GM18498 (cell line): ENCODE measurements around the gene DERL3.

ENCODE experiments used
- ATAC-seq: cut with Tn5 transposase; IDR thresholded peaks from one replicate; pipeline ENCODE4 v1.9.1; 2021; ENCODE audit warnings: mild to moderate bottlenecking, moderate library complexity; ENCODE audit not compliant: unreplicated experiment

DERL3 gene

DNA sequence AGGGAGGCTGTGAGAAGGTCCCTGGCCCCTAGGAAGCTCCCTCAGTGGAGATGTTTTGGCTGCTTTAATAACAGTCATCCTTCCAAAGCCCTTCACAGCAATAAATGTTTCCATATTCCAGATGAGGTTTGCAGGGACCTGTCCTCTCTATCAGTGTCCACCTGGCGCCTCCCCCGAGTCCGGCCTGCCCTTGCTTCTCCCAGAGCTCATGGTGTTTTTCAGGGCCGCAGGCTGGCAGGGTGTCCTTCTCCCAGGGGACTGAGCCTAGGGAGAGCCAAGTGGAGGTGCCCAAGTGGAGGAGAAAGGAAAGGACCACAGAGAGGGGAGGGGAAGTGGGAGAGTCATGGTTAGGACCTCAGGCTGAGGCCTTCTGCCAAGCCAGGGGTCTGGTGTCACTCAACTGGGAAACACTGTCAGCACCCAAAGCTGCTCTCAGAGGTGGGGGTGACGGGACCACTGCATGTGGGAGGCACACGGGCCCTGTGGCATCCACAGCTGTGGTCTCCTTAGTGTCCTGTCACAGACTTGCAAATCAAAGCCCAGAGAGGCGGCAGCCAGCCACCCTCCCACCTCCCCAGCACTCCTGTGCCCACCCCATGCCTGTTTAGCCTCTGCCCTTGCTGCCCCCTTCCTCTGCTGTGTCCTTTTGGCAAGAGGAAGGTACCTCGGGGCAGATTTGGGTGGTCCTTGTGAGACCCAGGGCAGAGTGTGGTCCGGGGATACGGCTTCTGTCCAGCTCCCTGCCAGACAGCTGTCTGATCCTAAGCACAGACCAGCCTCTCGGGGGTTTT is 6.4 kb downstream of the DERL3 start:
- no peak for ATAC-seq

DNA sequence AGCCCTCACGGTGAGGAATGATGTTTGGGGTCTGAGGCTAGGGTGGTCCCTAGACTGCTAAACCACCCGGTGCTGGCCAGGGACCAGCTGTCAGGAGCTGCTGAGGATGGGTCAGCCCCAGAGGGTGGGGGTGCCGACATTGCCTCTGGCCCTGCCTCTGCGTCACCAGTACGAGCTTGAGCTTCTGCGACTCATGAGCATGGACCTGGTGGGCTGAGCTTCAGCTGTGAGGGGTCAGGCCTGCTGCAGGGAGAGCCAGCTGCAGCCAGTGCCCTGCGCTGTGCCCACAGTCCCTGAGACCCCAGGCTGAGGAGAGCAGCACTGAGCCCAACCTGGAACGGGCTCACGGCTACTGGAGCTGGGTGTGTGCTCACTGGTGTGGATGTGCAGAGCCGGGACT is 7.0 kb downstream of the DERL3 start:
- no peak for ATAC-seq

DNA sequence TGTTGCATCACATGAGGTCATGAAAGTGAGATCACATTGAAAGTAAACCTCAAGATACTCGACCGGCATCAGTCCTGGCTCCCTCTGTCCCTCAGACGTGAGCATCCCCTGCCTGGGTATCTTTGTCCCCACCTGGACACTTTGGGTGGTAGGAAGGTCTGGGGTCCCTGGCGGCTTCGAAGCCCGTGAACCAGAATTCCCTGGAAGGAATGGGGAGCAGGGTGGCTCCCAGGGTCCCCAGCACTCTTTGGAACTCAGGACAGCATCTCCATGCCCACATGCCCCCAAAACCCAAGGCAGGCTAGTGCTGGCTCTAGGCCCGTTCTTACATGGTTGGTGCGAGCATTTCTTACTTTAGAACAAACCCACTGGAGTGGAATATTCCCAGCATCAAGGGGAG is 7.5 kb downstream of the DERL3 start:
- no peak for ATAC-seq

DNA sequence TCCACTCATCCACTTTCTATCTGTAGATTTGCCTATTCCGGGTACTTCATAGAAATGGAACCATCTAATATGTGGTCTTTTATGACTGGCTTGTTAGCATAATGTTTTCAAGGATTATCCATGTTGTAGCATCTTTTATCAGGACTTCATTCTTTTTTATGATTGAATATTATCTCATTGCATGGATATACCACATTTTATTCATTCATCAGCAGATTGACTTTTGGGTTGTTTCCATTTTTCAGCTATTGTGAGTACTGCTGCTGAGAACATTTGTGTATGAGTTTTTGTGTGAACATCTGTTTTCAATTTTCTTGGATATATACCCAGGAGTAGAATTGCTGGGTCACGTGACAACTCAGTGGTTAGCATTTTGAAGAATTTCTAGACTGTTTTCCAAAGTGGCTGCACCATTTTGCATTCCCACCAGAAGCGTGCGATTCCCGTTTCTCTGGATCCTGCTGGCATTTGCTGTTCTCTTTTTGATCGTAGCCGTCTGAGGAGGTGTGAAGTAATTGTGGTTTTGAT is 8.9 kb downstream of the DERL3 start:
- ATAC-seq, result no peak

DNA sequence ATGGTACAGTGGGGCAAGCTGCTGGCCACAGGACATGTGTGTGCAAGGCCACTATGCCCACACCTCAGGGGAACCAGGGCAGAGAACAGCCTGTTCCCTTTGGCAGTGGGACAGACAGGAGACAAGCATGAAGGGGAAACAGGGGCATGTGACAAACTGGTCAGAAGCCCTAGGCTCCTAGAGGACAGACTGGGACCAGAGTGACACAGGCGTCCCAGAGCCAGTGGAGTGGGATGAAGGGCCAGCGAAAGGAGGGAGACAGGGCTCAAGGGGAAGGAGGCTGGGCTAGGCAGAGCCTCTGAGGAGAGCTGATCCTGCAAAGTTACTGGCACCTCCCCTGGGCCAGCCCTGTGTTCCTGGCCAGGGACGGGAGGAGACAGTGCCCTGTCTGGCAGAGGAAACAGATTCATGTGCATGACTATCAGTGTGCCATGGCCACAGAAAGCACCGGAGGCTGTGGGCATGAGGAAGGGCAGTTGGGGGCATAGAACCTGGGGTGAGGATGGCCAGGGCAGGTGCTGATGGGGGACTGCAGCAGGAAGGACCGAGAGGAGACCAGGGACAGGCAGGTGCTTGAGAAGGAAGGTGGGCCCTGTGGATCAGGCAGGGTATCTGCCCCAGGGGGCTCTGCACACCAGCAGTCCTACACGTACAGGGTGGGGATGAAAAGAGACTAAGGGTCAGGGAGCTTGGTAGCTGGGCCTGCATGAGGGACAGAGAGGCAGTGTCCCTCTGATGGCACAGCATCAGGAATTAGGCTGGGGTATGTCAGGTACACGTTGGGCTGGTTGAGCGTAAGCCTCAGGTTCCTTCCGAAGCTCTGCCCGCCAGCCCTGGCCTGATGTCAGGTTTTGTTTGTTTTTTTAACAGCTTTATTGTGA is 9.8 kb downstream of the DERL3 start:
- ATAC-seq, result no peak

DNA sequence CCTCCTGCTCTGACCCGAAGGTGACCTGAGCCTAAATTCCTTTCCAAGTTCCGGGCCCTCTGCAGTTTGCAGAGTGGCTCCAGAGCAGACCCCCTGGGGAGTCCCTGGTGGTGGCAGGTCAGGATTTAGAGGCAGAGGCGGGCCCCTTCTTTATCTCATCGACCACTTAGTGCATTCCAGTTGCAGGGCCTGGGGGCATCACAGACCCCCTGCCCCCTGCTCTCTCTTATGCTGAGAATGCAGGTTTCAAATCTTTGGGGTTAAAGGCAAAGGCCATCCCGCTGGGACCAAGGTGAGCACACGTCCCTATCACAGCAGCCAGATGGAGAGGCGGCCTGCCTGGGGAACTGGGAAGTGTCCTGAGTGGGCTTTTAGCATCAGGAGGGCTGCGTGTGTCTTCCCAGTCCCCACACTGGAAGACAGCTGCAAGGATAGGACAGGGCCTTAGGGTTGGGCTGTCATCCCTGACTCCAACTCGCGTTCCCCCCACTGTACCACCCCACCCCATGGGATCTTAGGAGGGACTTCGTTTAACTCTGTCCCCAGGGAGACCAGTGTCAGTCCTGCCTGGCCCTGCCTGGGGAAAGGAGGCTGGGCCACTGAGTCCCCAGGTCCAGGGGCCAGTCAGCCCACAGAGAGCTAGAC is 11.3 kb downstream of the DERL3 start:
- ATAC-seq, result no peak

DNA sequence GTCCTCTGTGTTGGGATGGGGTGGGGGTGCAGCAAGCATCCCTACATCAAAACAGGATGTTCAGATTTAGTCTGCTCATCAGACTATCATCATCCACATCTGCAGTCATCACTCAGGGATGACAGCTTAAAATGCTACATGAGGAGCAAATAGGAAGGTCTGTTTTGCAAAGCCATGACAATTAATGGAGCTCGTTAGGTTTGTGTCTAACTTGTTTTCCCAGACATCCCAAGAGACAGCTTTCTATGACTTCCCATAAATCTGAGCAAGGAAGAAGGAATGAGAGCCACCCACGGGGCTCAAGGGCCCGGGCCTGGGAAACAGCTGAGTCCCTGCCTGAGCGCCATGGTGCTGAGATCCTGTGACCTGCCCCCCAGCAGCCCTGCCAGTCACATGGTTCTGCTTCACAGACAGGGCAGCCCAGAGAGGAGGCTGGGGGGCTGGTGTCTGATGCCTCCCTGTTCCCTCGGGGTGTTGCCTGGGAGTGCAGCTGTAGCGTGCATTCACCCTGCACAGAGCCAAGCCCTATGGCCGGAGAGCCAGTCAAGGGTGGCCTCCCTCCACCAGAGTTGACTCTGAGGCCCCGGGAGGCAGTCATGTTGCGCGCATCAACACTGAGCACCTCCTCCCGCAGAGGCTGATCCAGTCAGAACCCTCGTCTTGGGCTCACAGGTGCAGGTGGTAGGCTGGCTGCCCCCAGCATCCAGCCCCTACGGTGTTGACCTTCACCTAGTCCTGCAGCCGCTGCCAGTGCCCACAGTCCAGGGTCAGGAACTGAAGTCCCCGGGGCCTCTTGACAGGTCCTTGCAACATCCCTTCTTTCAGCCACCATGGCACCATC is 12.1 kb downstream of the DERL3 start:
- ATAC-seq, result no peak

DNA sequence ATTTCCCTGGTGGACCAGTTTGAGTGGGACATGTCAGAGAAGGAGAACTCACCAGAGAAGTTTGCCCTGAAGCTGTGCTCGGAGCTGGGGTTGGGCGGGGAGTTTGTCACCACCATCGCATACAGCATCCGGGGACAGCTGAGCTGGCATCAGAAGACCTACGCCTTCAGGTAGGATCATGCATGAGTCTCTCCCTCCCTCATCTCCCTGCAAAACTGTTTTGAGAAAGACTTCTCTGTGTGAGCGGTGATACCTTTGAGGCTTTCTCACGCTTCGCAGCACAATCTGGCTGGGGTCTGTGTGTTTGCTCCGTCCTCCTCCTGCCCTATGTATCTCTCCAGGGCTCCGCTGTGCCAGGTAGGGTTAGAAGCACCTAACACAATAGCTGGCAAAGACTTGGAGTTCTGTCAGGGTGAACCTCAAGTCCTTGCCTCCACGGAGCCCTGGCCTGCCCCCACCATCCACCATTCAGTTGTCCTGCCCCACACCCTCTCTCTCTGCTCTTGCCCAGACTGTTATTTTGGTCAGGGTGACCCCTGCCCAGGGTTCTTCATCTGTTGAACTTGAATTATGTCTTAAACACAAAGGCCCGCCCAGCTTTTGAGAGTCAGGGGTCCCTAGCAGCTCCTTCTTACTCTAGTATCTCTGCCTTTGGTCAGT is 13.4 kb downstream of the DERL3 start:
- no peak for ATAC-seq

DNA sequence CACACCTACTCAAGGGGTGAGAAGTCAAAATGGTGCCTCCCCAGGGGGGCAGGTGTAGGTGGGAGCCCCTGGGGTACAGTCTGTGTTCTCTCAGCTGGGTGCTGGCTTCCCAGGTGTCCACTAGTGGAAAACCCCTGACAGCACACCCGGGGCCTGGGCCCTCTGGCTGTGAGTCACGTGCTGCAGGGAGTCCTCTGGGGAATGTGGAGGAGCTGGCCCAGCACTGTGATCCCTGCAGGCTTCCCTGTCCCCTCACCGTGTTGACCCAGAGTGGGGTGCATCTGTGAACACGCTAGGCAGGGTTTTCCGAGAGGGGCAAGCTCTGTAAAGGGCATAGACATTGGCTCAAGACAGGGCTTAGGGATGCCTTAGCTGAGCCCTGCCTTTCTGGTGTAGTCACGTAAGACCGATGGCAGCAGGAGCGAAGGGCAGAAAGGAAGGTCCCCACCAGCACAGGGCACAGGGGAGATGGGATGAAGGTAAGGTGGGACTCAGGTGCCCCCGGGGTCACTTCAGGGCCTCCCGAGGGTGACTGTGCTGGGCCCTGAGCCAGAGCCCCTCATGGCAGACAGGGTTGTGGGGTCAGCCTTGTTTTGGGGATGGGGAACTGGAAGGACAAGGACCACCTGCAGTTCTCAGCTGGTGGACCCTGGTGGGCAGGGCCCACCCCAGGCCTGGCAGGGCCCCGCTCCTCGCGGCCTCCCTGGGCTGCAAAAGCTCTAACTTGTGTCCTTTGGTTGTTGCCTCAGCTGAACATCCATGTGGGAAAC is 14.1 kb downstream of the DERL3 start:
- ATAC-seq, result no peak

DNA sequence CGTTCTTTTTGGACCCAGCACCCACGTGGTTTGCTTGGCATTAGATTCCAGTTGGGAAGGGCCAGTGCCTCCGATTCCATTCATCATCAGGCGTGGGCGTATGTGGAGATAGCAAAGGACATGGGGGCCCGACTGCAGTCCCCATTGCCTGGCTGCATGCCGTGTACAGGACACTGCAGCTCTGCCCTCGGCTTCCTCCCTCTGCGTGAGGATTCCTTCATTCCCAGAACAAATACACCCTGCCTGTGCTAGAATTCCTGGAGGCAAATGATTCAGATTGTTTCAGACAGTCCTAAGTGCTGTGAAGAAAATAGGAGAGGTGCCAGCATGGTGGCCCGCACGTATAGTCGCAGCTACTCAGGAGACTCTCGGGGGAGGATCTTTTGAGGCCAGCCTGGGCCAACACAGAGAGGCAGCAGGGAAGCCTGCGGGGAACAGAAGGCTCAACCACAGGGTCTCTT is 15.4 kb downstream of the DERL3 start:
- ATAC-seq, result no peak

DNA sequence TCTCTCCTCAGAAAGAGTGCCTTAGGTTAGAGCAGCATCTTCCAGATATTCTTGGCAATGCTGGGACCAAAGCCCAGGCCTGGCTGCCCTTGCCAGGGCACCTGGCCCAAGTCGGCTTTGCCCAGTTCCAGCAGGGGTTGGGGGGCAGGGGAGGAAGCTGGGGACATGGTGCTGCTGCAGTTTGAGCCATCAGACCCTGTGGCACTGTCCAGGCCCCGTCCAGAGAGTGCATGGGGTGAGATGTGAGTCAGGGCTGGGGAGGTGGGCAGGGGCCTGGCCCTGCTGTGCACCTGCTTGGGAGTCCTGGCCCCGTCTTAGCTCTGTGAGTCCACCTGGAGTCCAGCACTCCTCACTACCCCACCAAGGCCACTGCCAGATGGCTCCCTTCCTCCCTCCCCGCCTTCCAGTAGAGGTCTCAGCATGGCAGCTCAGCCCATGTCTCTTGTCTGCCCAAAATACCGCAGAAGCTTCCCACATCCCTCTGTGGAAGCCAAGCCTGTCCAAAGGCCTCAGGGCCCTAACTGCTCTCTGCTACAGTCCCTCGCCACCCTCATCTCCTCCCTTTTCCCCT is 16.6 kb downstream of the DERL3 start:
- no peak for ATAC-seq

DNA sequence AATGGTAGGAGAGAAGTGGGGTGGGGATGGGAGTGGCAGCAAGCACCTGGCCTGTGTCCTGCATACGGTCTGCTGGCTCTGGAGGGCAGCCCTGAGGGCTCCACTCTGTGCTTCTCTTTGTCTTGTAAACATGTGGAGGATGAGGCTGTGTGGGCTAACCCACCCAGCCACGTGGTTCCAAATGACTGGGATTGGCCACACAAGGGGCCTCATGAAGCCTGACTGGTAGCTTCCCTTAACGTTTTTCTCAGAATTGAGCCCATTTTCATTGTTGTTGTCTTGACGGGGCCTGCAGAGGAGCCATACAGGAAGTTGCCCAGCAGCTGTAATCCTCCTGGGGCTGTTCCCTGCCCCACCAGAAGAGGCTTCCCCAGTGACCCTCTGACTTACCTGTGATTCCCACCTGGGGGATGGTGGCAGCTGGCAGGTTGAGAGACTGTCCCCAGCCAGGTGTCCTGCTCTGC is 18.0 kb downstream of the DERL3 start:
- no peak for ATAC-seq

DNA sequence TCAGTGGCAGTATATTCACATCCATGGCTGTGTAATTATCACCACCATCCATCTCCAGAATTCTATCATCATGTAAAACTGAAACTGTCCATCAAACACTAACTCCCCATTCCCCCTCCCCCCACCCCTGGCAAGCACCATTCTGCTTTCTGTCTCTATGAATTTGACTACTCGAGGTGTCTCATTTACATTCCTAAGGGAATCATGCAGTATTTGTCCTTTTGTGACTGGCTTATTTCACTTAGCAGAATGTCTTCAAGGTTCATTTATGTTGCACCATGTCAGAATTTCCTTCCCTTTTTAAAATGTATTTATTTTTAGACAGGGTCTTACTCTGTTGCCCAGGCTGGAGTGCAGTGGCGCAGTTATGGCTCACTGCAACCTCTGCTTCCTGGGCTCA is 20.3 kb downstream of the DERL3 start:
- no peak for ATAC-seq

DNA sequence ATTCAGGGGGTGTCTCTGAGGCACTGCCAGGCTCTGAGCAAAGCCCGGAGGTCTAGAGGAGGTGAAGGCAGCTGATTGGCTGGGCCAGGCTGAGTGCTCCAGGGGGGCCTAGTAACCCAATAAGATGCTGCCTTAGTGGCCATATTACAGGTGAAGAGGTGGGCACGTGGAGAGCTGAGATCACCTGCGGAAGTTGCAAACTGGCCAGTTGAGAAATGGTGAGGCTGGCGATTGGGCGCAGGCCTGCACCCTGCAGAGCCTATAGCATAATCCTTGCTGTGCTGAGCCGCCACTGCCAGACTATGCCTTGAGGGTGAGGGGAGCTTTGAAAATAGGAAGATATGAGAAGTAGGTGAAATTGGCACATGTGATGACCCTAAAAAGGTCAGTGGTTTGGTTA is 21.7 kb downstream of the DERL3 start:
- ATAC-seq, result no peak

DNA sequence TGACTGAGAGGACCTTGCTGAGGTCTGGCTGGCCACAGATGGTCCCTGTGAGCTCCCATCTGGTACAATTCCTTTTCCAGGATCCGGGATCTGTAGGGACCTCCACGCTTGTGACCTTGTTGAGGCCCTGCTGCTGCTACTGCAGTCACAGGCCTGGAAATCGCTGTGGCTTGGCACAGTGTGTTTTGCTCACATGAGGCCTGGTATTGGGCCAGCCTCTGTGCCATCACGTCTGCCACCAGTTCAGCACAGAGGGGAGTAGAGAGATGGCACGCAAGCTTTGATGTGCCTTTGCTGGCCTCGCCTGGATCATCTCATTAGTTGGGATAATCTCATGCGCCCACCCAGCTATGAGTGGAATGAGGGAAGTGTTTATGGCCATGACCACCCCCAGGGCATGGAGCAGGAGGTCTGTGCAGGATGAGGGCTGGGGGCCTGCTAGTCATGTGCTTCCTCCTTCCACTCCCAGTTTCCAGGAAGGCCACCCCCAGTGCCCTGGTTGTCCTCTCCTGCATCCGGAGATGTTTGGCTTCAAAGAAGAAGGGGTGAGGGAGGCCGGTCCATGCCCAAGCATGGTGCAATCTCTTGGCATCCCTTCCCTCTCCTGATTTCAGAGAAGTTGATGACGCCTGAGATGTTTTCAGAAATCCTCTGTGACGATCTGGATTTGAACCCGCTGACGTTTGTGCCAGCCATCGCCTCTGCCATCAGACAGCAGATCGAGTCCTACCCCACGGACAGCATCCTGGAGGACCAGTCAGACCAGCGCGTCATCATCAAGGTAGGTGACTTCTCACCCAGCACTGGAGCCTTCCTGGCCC is 22.4 kb downstream of the DERL3 start:
- ATAC-seq, result no peak

DNA sequence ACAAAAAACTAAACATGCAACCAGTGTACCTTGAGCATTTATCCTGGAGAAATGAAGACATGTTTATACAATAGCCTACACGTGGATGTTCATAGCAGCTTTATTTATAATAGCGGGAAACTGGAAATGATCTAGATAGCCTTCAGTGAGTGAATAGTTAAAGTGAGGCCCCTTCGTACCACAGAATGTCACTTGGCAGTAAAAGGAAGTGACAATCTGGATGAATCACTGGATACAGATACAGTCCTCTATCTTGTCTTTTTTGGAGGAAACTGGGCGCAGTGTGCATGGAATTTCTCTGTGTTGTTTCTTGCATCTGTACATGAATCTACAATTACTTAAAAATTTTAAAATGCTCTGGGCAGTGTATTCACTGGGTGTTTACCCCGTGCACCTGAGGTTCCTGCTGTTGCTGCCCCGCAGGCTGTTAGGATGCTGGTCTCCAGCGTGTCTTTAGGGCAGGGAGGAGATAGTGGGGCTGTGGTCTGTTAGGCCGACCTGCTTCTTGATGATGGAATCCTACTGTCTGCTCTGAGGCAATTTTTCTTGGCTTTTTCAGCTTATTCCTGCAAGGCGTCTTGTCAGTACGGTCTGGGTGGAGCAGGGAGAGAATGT is 23.2 kb downstream of the DERL3 start:
- no peak for ATAC-seq

DNA sequence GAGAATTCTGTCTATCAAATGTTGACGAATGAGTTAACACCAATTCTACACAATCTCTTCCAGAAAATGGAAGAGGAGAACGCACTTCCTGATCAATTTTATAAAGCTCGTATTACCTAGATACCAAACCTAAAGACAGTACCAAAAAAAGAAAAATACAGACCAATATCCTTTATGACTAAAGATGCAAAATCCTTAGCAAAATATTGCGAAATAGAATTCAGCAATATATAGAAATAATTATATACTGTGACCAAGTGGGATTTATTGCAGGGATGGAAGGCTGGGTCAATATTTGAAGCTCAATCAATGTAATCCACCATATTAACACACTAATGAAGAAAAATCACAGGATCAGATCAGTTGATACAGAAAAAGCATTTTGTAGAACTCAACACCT is 26.4 kb downstream of the DERL3 start:
- ATAC-seq, result no peak
